Activated CD4-positive, alpha-beta T cell treated with anti-CD3 and anti-CD28 coated beads for 36 hours (primary cell): ENCODE results near the gene ALK. TPM values are rescaled to one million over a fixed set of nuclear protein-coding genes. Genes with fewer than 3 reads are reported as not detected.

Experiments
- ATAC-seq: fragments of 200-7000 bp; cut with Tn5 transposase; one replicate; pipeline ENCODE4 v1.10.0; 2021; ENCODE audit warnings: mild to moderate bottlenecking, moderate library complexity
- CTCF ChIA-PET: fragments of 350-600 bp; sonication (Branson Sonifier 250); formaldehyde crosslinking; loops from one replicate; lab custom pipeline; 2021; ENCODE audit warnings: antibody characterized with exemption; lab: Charles Lee
- POLR2A ChIA-PET: fragments of 350-600 bp; sonication (Branson Sonifier 250); formaldehyde crosslinking; loops from one replicate; lab custom pipeline; 2021; ENCODE audit warnings: antibody characterized with exemption, inconsistent platforms; lab: Charles Lee
- DNase-seq: peaks from one replicate; pipeline ENCODE4 v3.0.0-alpha.2; 2020
- H3K27ac Mint-ChIP-seq: one replicate; pipeline ENCODE4 v1.8.0; 2021; ENCODE audit warnings: mixed read lengths
- H3K27me3 Mint-ChIP-seq: one replicate; pipeline ENCODE4 v1.8.0; 2021; ENCODE audit warnings: mixed read lengths
- H3K36me3 Mint-ChIP-seq: one replicate; pipeline ENCODE4 v1.8.0; 2021; ENCODE audit warnings: low read depth, mixed read lengths
- H3K4me1 Mint-ChIP-seq: one replicate; pipeline ENCODE4 v1.8.0; 2021; ENCODE audit warnings: mixed read lengths
- H3K4me3 Mint-ChIP-seq: one replicate; pipeline ENCODE4 v1.8.0; 2021; ENCODE audit warnings: mild to moderate bottlenecking, moderate library complexity, mixed read lengths
- H3K9me3 Mint-ChIP-seq: one replicate; pipeline ENCODE4 v1.8.0; 2021; ENCODE audit warnings: low read depth, mixed read lengths
- intact Hi-C, 2 experiments: fragments of 100-400 bp; cut with DNase I in 1 of 2; cut with micrococcal nuclease in 1 of 2; formaldehyde crosslinking; loops; one replicate each; pipeline versions ENCODE4 v1.14.2 to v1.15.1; 2022 to 2024; cut with DNase I, micrococcal nuclease
- total RNA-seq, 2 experiments: library from RNA; stranded (reverse); gene quantifications; one replicate each; pipeline ENCODE4 v1.2.3, GENCODE V29; 2021

The ALK gene
- total RNA-seq, 2 experiments from 2014 or later = not detected

DNA sequence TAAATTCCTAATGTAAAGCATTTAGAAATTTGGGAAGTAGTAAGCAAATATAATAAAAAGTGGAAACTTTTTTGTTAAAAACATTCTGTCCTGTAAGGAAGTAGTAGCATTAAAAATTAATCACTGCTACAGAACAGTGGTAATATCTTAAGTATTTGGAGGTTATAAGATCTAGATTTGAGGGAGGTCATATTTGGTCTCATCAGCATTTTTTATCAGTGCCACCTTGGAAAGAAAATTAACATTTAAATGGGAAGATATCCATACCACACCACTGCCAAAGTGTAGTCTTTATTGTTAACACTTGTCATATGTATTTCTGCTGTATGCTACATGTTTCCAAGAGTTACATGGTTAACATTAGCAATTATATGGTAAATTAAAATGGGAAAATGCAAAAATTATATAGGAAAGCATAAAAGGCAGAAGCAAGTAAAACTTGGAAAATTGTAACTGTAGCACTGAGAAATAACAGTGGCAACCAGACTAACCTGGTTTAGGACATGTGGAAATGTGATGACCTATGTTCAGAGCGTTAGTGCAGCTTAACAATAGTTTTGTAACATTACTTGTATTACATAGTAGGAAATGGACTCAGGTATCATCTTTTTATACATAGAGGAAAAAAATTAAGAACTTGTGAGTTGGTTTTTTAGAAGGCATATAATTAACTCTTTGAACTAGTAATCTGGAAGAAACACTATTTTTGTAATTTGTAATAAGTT, 759.0 kb downstream of the ALK start:
- Mint-ChIP-seq H3K36me3 (peaks cover 24% of the 10 kb centered on the region), H3K4me3 (no peak overlapping the region), H3K27me3 (no peaks in the 10 kb centered on the region), H3K27ac (no peak overlapping the region), H3K9me3 (no peaks in the 10 kb centered on the region), H3K4me1 (no peaks in the 10 kb centered on the region)
- ATAC-seq = no peak
- ChIA-PET POLR2A (no interaction called here), CTCF (interaction anchor here (0.6 kb wide), 1 partner anchor 221 kb away, joined by 3 read pairs; no protein-coding TSS in a partner anchor)
- intact Hi-C loops = no loop called here
- no peak for DNase-seq

GRCh38 chr2:29160184-29160583, 761.2 kb downstream of the ALK start:
- ChIA-PET CTCF (no interaction called here), POLR2A (no interaction called here)
- H3K4me3 Mint-ChIP-seq = no peak overlapping the region
- ATAC-seq (no peak), DNase-seq (no peak)
- H3K27ac Mint-ChIP-seq = no peak overlapping the region
- H3K9me3 Mint-ChIP-seq = no peaks in the 10 kb centered on the region
- peaks cover 25% of the 10 kb centered on the region for H3K36me3 Mint-ChIP-seq
- intact Hi-C loops = no loop called here
- H3K4me1 Mint-ChIP-seq = no peaks in the 10 kb centered on the region
- H3K27me3 Mint-ChIP-seq = no peaks in the 10 kb centered on the region

DNA sequence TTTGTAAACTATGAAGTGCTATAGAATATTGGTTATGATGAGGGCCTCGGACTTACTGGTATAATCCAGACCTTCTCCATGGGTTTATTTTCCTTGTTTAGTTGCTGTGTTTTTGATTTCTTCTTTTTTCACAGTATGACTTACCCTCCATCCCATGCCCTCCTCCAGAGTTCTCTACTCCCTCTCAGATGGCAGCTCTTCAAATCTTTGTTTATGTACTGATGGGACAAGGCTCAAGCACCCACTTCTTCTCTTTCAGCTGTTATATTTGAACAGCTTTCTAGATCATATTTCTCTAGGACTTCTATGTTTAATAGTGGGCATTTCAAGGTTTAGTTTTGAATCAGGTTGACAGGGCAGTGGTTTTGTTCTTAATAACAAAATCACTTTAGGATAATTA, 762.3 kb downstream of the ALK start:
- Mint-ChIP-seq H3K9me3 (no peaks in the 10 kb centered on the region), H3K4me3 (no peak overlapping the region), H3K27me3 (no peaks in the 10 kb centered on the region), H3K4me1 (no peaks in the 10 kb centered on the region), H3K27ac (no peak overlapping the region), H3K36me3 (peaks cover 24% of the 10 kb centered on the region)
- no peak for DNase-seq
- intact Hi-C loops = no loop called here
- ChIA-PET CTCF (no interaction called here), POLR2A (no interaction called here)
- no peak for ATAC-seq

DNA sequence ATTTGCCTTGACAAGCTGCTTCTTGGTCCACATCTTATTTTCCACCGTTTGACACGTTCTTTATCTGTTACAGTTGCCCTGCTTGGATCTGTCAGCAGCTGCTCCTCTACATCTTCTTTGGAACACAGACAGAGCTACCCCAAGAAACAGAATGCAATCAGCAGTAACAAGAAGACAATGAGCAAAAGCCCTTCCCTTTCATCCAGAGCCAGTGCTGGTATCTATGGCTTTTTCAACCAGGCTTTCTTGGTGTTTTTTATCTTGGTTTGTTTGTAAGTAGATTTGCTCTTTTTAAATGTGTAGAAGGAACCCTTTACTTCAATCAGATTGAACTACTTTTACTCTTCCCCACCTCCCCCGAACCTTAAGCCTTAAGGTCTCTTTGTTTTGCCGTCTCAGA, 764.3 kb downstream of the ALK start:
- H3K27ac Mint-ChIP-seq = no peak overlapping the region
- H3K27me3 Mint-ChIP-seq = no peaks in the 10 kb centered on the region
- ChIA-PET POLR2A (no interaction called here), CTCF (no interaction called here)
- no peak for ATAC-seq
- peaks cover 29% of the 10 kb centered on the region for H3K36me3 Mint-ChIP-seq
- H3K4me3 Mint-ChIP-seq = no peak overlapping the region
- no peaks in the 10 kb centered on the region for H3K4me1 Mint-ChIP-seq
- intact Hi-C loops = no loop called here
- H3K9me3 Mint-ChIP-seq = no peaks in the 10 kb centered on the region
- DNase-seq = no peak

DNA sequence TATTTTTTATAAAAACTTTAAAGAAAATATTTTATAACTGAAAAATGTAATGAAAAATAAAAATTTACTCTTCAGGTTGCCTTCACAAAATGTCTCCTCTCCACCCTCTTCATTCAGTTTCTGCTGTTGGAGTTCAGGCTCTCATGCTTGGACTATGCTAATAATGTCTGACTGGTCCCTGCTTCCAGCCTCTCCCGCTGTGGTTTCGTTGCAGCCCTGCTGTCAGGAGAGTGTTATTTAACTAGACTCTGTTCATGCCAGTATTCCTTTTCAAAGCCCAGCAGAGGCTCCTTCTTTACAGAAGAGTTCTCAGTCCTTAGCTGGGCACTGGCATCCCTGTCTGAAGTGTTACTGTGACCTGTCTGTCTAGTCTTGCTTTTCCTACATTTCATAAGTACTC, 765.8 kb downstream of the ALK start:
- POLR2A ChIA-PET = no interaction called here
- Mint-ChIP-seq H3K4me3 (no peak overlapping the region), H3K27ac (no peak overlapping the region), H3K9me3 (no peaks in the 10 kb centered on the region), H3K4me1 (no peaks in the 10 kb centered on the region), H3K27me3 (no peaks in the 10 kb centered on the region), H3K36me3 (peaks cover 22% of the 10 kb centered on the region)
- CTCF ChIA-PET = no interaction called here
- intact Hi-C loops = no loop called here
- DNase-seq = no peak
- no peak for ATAC-seq

GRCh38 chr2:29154610-29155009, 766.8 kb downstream of the ALK start:
- ATAC-seq = no peak
- intact Hi-C loops = no loop called here
- no peak overlapping the region for H3K4me3 Mint-ChIP-seq
- CTCF ChIA-PET = no interaction called here
- H3K36me3 Mint-ChIP-seq = peaks cover 20% of the 10 kb centered on the region
- no peaks in the 10 kb centered on the region for H3K4me1 Mint-ChIP-seq
- POLR2A ChIA-PET = no interaction called here
- no peaks in the 10 kb centered on the region for H3K27me3 Mint-ChIP-seq
- H3K27ac Mint-ChIP-seq = no peak overlapping the region
- no peak for DNase-seq
- H3K9me3 Mint-ChIP-seq = no peaks in the 10 kb centered on the region

- ChIA-PET POLR2A (no interaction called here), CTCF (interaction anchor here (1.8 kb wide), 1 partner anchor 17 kb away, joined by 5 read pairs; no protein-coding TSS in a partner anchor)
- peaks cover 19% of the 10 kb centered on the region for H3K36me3 Mint-ChIP-seq
Measured at GRCh38 chr2:29147963-29148362, 773.4 kb downstream of the ALK start.

GRCh38 chr2:29146197-29146596, 775.2 kb downstream of the ALK start:
- Mint-ChIP-seq H3K4me1 (peaks cover 1% of the 10 kb centered on the region), H3K27ac (no peak overlapping the region), H3K36me3 (peaks cover 15% of the 10 kb centered on the region), H3K4me3 (no peak overlapping the region), H3K9me3 (no peaks in the 10 kb centered on the region), H3K27me3 (no peaks in the 10 kb centered on the region)
- intact Hi-C loops = no loop called here
- ATAC-seq (no peak), DNase-seq (no peak)
- CTCF ChIA-PET = interaction anchor here (1.0 kb wide), 1 partner anchor 28 kb away, joined by 3 read pairs; no protein-coding TSS in a partner anchor
- POLR2A ChIA-PET = no interaction called here

More at GRCh38 chr2:29147963-29148362, 773.4 kb downstream of the ALK start:
- no peak overlapping the region for H3K27ac Mint-ChIP-seq
- ATAC-seq (no peak), DNase-seq (no peak)
- no peaks in the 10 kb centered on the region for H3K9me3 Mint-ChIP-seq
- H3K4me3 Mint-ChIP-seq = no peak overlapping the region
- intact Hi-C loops = no loop called here
- H3K4me1 Mint-ChIP-seq = no peaks in the 10 kb centered on the region
- no peaks in the 10 kb centered on the region for H3K27me3 Mint-ChIP-seq

DNA sequence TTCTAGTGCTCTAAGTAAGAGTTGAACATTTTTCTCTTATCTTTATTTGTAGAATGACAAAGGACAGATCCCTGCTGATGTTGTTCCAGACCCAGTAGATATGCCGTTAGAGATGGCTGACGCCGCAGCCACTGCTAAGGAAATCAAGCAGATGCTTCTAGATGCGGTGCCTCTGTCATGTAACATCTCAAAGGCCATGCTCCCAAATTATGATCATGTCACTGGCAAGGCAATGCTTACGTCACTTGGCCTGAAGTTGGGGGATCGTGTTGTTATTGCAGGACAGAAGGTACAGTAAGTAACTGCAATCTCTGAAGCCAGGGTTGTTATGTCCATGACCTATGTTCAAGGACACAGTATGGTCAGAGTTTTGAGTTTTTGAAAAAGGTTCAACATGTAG, 777.7 kb downstream of the ALK start:
- peaks cover 7% of the 10 kb centered on the region for H3K9me3 Mint-ChIP-seq
- ATAC-seq = no peak
- no peak overlapping the region for H3K27ac Mint-ChIP-seq
- no peaks in the 10 kb centered on the region for H3K27me3 Mint-ChIP-seq
- intact Hi-C loops = no loop called here
- DNase-seq = no peak
- H3K36me3 Mint-ChIP-seq = peaks cover 34% of the 10 kb centered on the region
- POLR2A ChIA-PET = no interaction called here
- peaks cover 12% of the 10 kb centered on the region for H3K4me1 Mint-ChIP-seq
- no peak overlapping the region for H3K4me3 Mint-ChIP-seq
- CTCF ChIA-PET = no interaction called here

Other genes starting within 250 kb of the ALK start
- gene YPEL5, start 225.4 kb upstream of the ALK start, total RNA-seq = 10 to 100 TPM; 27.2 to 35.8 TPM